Activated CD4-positive, CD25-positive, alpha-beta regulatory T cell treated with anti-CD3 and anti-CD28 coated beads, Interleukin-2, amount 50 U/mL, for 72 hours (primary cell): Measurements from ENCODE around the gene DERL3.

Source experiments
- DNase-seq: peaks from one replicate; pipeline ENCODE4 v3.0.0; 2021

The DERL3 gene

DNA sequence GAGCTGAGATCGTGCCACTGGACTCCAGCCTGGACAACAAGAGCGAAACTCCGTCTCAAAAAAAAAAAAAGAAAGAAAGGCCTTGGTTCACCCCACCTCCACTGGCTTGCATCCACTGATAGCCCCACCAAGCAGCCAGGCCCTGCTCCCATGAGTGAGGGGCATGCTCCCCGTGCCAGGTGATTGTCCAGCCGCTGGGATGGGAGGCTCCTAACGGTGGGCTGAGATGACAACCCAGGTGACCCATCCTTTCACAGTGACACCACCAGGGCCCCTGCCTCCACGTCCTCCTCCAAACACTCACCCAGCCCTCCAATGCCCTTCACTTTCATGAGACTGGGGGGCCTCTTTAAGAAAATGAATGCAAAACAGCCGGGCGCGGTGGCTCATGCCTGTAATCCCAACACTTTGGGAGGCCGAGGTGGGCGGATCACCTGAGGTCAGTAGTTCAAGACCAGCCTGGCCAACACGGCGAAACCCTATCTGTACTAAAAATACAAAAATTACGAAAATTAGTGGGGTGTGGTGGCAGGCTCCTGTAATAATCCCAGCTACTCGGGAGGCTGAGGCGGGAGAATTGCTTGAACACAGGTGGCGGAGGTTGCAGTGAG, 8.6 kb upstream of the DERL3 start:
- DNase-seq: no peak

DNA sequence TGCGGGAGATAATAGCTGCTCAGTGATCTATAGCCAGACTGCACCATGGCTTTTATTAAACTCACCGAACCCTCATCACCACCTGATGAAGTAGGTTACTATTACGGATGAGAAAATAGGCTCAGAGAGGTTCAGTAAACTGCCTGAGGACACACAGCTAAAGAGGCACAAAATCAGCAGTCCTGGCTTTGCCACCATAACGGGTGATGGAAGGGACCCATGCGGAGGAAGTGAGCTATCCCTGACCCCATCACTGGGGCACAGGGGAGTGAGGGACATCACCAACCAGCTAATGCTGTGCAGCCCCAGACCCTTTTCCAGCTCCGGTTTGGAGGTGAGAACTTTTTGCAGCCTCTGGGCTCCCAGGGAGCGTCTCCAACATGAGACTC, 7.3 kb upstream of the DERL3 start:
- no peak for DNase-seq

DNA sequence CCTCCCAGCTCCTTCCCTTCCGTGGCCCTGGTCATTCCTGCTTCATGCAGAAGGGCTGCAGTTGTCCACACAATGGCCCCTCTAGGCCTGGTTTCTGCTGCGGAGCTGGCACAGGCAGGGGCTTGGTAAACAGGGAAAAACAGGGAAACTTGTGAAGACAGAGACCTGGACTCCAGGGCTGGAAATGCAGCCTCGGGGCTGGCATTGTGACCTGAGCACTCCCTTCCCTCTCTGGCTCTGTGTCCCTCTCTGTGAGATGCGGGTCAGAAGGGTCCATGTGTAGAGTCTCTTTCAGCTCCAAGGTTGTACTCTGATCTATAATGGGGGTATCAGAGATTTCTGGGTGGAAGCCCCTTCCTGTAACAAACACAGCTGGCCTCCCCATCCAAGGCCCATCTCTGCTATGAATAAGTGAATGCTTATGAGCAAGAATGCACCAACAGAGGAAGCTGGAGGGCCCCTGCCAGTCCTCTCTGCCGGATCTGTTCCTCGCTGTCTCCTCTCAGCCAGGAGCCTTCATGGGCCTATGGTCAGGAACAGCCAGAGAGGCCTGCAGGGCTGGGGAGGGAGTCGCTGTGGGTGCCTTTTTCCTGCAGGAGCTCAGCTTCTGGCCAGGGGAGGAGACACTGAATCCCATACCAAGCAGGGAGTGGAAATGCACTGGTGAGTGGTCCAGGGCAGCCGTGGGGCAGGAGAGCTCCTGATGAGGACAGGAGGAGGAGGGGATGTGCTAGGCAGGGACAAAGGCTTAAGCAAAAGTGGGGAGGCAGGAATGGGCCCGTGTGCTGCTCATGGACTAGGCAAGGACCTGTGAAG, 6.7 kb upstream of the DERL3 start:
- no peak for DNase-seq

DNA sequence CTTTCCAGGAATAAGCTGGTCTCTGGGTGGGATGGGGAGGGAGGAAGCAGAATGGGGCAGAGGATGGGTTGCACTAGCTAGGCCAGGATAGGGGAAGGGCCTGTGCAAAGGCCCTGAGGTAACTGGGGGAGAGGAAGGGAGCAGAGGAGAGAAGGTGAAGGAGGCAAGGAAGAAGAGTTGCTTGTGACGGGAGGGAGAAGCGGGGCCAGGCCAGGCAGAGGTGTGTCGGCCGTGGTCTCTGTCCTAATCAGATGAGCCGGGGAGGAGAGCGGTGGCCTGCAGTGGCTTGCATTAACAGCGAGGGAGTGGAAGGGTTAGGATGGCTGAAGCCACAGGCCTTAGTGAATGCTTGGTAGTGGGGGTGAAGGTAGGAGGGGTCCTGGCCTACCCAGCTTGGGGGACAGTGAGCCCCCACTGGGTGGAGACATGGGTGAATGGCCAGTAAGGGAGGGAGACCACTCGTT, 6.0 kb upstream of the DERL3 start:
- no peak for DNase-seq

DNA sequence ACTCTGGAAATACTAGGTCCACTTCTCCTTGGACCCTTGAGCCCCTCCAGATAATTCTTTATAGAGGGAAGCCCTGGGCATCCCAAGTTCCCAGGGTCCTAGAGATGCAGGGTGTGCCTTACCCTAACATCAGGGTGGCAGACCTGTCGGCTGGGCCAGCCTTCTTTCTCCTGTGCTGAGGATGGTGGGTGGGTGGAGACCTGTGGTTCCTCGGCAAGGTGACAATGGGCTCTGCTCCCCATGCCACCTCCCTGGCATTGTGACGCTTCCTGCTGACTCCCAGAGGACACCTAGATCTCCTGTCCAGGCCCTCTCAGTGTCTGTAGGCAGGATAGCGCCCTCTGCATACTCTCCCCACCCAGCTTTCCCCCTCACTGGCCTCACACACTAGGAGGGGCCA, 3.8 kb upstream of the DERL3 start:
- no peak for DNase-seq

DNA sequence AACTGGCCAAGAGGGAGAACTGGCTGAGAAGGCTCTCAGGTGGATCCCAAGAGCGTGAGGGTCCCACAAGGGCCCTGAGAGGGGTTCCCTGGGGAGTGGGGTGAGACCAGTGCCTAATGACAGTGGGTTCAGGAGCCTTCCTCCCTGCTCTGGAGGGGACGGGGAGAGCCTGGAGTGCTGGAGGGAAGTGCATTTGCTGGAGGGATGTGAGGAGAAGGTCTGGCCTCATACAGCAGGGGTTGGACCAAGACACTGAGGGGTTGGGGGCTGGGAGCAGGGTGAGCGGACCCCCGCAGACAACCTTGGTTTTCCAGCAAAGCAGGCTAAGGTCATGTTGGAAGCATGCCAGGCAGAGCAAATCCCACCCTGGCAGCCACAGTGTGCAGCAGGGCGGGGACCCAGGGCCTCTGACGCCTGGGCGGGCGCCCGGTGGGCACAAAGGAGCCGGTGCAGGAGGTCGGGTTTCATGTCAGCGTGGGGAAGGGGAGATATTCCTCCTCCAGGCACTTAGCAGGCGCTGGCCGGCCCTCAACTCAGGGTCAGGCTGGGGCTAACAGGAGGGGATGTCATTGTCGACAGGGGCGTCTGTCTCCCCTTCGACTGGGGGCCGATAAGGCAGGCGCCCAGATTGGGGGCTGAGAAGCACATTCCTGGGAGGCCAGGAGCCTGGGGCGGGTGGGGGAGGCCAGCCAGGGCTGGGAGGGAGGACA, 3.1 kb upstream of the DERL3 start:
- DNase-seq: no peak

DNA sequence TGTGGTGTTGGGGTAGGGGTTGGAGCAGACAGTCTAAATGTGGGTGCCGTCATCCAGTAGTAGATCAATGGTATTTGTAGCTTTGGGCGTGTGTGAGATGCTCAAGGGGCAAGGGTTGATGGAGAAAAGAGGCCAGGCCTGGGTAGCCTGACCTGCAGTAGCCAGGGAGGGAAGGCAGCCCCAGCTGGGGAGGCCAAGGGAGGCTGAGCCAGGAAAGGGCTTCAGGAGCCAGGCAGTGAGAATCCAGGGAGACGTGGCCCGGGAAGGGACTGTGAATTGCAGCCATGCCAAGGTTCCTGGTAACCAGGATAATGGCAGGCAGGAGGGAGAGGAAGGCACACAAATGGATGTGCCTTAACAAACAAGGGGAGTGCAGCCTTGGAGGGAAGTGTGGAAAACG, 2.5 kb upstream of the DERL3 start:
- no peak for DNase-seq

DNA sequence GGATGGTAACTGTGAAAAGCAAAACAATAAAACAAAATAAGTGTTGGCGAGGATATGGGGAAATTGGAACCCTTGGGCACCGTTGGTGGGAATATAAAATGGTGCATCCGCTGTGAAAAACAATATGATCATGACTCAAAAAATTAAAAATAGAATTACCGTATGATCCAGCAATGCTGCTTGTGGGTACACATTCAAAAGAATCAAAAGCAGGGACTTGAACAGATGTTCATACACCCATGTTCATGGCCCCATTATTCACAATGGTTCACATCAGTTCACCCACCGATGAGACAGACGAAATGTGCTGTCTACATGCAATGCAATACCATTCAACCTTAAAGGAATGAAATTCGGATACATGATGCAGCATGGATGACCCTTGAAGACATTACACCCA, 1.2 kb upstream of the DERL3 start:
- no peak for DNase-seq

DNA sequence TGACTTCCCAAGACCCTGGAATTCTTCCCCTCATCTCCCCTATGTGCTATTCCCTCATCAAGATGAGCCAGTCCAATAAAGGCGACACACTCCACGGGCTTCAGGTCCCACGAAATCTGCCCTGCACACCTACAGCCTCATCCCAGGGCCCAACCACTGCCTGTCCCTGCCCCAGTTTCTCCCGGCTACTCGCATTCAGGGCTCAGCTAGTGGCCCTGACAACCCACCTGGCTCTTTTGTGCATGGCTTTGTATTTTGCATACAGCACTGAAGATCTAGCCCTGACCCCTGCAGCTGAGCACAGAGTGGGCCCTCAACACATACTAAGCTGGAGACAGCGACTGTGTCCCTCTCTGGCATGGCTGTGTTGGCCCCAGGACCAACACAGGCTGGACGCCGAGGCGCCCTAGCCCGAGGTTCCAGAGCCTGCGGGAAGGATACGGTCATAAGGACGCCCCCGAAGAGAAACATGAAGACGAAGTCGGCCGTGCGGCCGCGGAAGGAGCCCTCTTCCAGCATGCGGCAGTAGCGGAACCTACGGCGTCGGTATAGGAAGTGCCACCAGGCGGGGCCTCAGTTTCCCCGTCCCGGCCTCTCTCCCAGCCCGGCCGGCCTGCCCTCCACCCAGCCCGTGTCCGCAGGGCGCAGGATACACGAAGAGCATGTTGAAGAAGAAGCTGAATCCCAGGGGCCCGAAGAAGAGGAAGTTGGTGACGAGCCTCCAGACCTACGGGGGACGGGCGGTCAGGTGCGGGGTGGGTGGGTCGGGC, 710 bp downstream of the DERL3 start:
- DNase-seq: no peak

DNA sequence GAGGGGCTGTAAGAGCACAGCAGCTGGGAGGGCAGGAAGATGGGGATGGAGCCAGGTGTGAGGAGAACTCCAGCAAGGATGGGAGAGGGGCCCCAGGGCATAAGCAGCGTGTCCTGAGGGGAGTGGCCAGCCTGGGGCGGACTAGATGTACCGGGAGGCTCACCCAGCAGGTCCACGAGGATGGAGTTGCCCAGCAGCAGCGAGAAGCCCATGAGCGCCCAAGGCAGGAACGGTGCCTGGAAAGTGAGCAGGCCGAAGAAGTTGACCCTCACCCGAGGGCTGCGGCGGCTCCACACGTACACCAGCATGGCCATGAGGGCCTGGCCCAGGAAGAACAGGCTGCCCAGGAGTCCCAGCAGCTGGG, 1.3 kb downstream of the DERL3 start:
- DNase-seq: no peak

DNA sequence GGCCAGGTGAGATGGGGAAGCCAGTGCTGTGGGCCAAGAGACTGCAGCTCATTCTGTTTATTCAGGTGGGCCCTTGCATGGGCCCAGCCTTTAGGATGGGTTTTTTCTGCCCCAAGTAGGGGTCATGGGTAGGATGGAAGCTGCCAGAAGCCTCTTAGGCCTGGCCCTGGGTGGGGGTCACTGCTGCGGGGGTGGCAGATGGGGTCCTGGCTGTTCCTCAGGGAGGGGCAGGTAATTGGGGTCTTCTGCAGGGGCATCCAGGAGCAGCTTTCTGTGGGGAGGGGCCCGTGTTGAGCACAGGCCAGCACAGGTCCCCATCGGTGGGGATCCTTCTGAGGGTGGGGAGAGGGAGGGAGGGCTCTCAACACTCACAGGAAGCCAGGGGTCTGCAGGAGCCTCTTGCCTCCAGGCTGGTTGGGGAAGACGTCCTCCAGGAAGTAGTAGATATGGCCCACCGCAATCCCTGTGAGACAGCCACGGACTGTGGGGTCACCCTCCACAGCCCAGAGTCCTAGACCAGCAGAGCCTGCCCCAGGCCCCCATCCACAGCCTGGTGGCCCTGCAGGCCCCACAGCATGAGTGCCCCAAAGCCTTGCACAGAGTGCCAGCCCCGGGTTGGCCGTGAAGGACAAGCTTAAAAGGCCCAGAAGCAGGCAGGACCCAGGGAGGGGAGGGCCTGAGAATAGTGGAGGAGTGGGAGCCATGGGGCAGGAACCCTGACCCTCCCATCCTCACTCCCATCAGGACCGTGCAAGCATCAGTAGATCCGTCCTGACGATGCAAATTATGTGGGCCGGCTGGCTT, 1.9 kb downstream of the DERL3 start:
- DNase-seq: no peak

DNA sequence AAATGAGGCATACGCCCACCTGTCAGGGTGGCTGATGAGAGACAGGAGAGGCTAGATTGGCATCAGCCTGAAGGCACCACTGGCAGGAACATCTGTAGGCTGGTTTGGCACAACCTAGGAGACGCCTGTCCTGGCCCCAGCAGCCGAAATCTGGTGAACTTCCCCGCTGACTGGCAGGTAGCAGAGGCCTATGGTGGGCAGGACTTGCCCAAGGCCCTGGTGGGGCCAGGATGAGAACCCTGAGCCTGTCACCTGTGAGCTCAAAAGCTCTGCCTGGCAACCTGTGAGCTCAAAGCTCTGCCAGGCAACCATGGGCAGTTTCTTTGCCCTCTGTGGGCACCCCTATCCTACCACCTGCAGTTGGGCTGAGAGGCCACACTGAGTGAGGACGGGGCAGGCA, 2.5 kb downstream of the DERL3 start:
- DNase-seq: no peak

DNA sequence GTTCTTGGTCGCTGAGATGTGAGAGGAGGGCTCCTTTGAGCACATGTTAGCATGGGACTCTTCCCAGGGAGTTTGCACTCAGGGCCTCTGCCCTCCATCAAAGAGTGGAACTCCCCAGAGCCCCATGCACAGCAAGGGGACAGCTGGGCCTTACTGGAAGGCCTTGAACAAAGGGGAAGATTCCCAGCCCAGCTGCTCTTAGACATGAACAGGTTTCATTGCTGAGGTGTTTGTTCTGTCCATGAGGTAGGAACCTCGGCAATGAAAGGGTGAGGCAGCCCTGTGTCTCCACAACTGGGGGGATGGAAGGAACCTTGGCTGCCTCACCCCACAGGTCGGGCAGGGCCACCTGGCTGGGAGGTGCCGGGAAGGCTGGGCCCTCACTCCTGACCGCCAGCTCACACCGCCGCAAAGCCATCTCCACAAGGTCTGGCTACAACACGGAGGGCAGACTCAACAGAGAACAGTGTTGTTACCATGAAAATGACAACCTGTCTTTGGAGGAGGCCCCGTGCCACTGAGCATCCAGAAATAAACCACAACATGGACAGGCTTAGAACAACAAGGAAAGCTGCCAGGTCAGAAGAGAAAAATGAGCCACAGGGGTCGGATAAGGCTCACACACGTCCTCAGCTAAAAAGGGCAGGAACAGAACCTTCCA, 3.2 kb downstream of the DERL3 start:
- no peak for DNase-seq

DNA sequence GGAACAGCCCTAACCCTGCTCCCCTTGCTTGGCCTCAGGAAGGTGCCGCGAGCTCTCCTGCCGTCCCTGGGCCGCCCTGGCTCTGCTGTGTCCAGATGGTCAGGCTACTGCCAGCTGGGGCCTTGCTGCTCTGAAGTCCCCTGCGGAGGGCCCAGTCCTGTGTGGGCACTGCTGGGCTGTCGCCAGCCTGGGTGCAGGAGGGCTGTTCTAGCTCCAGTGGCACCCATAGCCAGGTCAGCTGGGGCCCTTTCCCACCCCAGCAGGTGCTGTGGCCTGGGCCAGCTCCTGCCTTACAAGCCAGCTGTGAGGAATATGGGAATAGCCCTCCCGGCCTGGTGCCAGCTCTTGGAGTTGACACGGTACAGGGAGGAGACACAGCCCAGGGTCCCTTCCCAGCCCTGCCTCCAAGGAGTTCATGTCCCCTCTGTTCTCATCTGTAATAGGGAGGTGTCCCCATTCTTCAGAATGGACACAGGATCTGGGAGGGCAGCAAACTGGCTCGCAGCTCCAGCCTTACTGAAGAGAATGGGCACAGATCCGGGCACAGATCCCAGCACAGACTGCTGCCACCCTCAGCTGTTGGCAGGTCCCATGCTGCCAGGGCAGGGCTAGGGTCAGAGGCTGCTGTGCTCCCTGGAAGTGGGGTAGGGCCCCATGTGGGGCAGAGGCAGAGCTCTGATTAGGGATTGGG, 3.9 kb downstream of the DERL3 start:
- no peak for DNase-seq

DNA sequence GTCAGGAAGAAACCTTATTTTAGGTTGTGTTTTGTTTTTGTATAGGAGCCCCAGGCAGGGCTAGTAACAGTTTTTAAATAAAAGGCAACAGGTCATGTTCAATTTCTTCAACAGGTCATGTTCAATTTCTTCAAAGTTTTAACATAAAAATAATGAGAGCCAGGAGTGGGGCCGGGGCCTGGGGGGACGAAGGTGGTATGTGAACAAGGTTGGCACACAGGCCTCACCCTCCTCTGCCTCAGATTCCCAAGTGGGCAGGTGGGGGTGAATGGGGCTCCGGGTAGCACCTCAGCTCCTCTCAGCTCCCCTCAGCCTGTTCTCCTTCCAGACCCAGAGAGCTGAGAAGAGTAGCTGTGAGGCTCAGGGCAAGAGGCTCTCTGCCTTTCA, 4.4 kb downstream of the DERL3 start:
- DNase-seq: no peak

DNA sequence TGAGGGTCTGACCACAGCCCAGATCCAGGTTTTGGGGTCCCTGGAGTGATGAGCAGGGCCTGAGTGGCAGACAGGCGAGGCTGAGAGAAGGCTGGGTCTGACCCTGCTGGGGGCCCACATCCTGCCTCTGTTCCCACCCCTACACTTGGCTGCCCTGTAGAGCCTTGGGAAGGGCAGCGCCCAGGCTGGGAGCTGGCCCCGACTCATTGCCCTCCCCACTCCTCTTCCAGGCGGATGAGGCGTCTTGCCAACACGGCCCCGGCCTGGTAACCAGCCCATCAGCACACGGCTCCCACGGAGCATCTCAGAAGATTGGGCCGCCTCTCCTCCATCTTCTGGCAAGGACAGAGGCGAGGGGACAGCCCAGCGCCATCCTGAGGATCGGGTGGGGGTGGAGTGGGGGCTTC, 4.9 kb downstream of the DERL3 start:
- DNase-seq: no peak

DNA sequence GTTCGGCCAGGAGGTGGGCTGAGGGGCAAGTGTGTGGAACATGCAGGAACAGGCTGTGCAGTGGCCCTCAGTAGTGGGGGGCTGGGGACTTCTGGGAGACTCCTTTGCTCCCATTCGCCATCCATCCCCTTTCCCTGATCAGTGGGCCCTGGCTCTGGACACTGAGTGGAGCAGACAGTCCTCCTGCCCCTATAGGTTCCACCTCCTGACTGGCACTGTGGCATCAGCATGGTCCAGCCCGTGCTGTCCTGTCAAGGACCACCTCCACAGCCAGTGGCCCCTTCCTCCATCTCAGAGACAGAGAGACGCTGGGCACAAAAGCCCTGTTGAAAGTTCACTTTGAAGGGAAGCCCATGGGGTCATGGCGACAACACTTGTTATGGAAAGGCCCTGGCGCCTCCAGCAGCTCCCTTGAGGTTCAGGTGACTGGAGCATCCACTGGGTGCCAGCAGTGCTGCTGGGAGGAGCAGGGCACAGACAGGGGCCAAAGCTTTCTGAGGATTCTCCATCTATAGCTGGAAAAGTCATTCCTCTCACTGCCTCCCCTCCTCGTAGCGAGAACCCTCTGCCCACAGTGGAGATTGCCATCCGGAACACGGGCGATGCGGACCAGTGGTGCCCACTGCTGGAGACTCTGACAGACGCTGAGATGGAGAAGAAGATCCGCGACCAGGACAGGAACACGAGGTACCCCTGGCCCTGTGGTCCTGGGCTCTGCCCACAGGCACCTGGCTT, 5.6 kb downstream of the DERL3 start:
- DNase-seq: no peak

DNA sequence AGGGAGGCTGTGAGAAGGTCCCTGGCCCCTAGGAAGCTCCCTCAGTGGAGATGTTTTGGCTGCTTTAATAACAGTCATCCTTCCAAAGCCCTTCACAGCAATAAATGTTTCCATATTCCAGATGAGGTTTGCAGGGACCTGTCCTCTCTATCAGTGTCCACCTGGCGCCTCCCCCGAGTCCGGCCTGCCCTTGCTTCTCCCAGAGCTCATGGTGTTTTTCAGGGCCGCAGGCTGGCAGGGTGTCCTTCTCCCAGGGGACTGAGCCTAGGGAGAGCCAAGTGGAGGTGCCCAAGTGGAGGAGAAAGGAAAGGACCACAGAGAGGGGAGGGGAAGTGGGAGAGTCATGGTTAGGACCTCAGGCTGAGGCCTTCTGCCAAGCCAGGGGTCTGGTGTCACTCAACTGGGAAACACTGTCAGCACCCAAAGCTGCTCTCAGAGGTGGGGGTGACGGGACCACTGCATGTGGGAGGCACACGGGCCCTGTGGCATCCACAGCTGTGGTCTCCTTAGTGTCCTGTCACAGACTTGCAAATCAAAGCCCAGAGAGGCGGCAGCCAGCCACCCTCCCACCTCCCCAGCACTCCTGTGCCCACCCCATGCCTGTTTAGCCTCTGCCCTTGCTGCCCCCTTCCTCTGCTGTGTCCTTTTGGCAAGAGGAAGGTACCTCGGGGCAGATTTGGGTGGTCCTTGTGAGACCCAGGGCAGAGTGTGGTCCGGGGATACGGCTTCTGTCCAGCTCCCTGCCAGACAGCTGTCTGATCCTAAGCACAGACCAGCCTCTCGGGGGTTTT, 6.4 kb downstream of the DERL3 start:
- no peak for DNase-seq

DNA sequence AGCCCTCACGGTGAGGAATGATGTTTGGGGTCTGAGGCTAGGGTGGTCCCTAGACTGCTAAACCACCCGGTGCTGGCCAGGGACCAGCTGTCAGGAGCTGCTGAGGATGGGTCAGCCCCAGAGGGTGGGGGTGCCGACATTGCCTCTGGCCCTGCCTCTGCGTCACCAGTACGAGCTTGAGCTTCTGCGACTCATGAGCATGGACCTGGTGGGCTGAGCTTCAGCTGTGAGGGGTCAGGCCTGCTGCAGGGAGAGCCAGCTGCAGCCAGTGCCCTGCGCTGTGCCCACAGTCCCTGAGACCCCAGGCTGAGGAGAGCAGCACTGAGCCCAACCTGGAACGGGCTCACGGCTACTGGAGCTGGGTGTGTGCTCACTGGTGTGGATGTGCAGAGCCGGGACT, 7.0 kb downstream of the DERL3 start:
- no peak for DNase-seq

DNA sequence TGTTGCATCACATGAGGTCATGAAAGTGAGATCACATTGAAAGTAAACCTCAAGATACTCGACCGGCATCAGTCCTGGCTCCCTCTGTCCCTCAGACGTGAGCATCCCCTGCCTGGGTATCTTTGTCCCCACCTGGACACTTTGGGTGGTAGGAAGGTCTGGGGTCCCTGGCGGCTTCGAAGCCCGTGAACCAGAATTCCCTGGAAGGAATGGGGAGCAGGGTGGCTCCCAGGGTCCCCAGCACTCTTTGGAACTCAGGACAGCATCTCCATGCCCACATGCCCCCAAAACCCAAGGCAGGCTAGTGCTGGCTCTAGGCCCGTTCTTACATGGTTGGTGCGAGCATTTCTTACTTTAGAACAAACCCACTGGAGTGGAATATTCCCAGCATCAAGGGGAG, 7.5 kb downstream of the DERL3 start:
- DNase-seq: no peak
